Measurements from ENCODE around the gene AOAH. TPM values are rescaled to one million over a fixed set of nuclear protein-coding genes. Genes with fewer than 3 reads are reported as not detected.

Gene AOAH
- total and polyA plus RNA-seq, 2 of the 4 experiments (the other 2 are of a cell fraction) = not detected

GRCh38 chr7:36638140-36638539 lies 86.2 kb downstream of the AOAH start:
- no peak overlapping the region for H3K23ac ChIP-seq (ENCODE audit: low read depth, low read length)
- H2BK20ac ChIP-seq (ENCODE audit: low read depth, low read length) = no peak overlapping the region
- H3K56ac ChIP-seq (ENCODE audit: extremely low read depth, insufficient read depth, low read length) = no peak overlapping the region
- no peak overlapping the region for H2AFZ ChIP-seq (replicated peaks; ENCODE audit: low read length, poor library complexity)
- H3K14ac ChIP-seq (replicated peaks; ENCODE audit: low read depth, low read length) = no peak overlapping the region
- H3K4ac ChIP-seq (ENCODE audit: low read depth, low read length) = no peak overlapping the region
- H3K27ac ChIP-seq (ENCODE audit: insufficient read depth, low read length) = no peak overlapping the region
- no peaks in the 10 kb centered on the region for H3K4me1 ChIP-seq (ENCODE audit: control insufficient read depth, insufficient read depth, low read length)
- intact Hi-C loops (cut with micrococcal nuclease) (no loop called here), dilution Hi-C loops (cut with HindIII; ENCODE audit: low sequenced_read_pairs, unreplicated experiment) (no loop called here), in situ Hi-C loops (cut with MboI; ENCODE audit: low sequenced_read_pairs) (no loop called here)
- no peak overlapping the region for H3K18ac ChIP-seq (ENCODE audit: low read depth, low read length)
- no peak overlapping the region for H2BK5ac ChIP-seq (ENCODE audit: low read depth, low read length, poor library complexity, severe bottlenecking)
- DNase-seq (no peak), ATAC-seq (ENCODE audit: low read depth) (no peak)
- H2AK5ac ChIP-seq (ENCODE audit: low read depth, low read length) = no peak overlapping the region
- no peaks in the 10 kb centered on the region for H3K79me1 ChIP-seq (ENCODE audit: low read depth in 1 of 2, low read length in 2 of 2)
- TF ChIP-seq CHD1 (IDR thresholded peaks at IDR 0.05; ENCODE audit: low read depth, low read length) (no peak), RCOR1 (IDR thresholded peaks at IDR 0.05; ENCODE audit: insufficient replicate concordance, low read length) (no peak)
- no peak overlapping the region for H4K8ac ChIP-seq (ENCODE audit: low read depth in 2 of 2, low read length in 2 of 2)
- H3K9me3 ChIP-seq (ENCODE audit: control insufficient read depth, insufficient read depth, low read length) = no peaks in the 10 kb centered on the region
- H4K91ac ChIP-seq (ENCODE audit: insufficient read depth, low read depth, low read length) = no peak overlapping the region
- H3K9me1 ChIP-seq (ENCODE audit: insufficient read depth, low read length) = no peaks in the 10 kb centered on the region
- no peak overlapping the region for H3K9ac ChIP-seq (ENCODE audit: low read depth, low read length)
- no peaks in the 10 kb centered on the region for H4K20me1 ChIP-seq (ENCODE audit: insufficient read depth, low read length)
- no peaks in the 10 kb centered on the region for H3K36me3 ChIP-seq (ENCODE audit: control insufficient read depth, insufficient read depth, low read length)
- no peak overlapping the region for H2BK120ac ChIP-seq (ENCODE audit: low read depth, low read length)
- no peak overlapping the region for H4K5ac ChIP-seq (ENCODE audit: low read depth, low read length)
- no peak overlapping the region for H2AK9ac ChIP-seq (replicated peaks; ENCODE audit: low read depth, low read length, poor library complexity)
- WGBS, 2 experiments (ENCODE audit: extremely low coverage in 2 of 2, insufficient read length in 1 of 2) = no CpG with 5 or more reads among the region's 5 CpGs
- peaks cover 33% of the 10 kb centered on the region for H3K27me3 ChIP-seq (ENCODE audit: control insufficient read depth, insufficient read depth, low read length)
- H2BK15ac ChIP-seq (ENCODE audit: low read depth, low read length) = no peak overlapping the region
- ChIA-PET CTCF (interaction anchor here (0.8 to 1.0 kb wide), 2 partner anchors 11 to 30 kb away, joined by 3 read pairs; no protein-coding TSS in a partner anchor), POLR2A (ENCODE audit: unreplicated experiment) (no interaction called here)
- no peak overlapping the region for H3K4me3 ChIP-seq (ENCODE audit: insufficient read depth, low read depth, low read length)
- no TSS peak for BruUV-seq (replicated peaks)
- H3K4me2 ChIP-seq (ENCODE audit: low read depth, low read length) = no peak overlapping the region

Measured in IMR-90 (cell line).